ENCODE measurements around the gene EDIL3.

DNA sequence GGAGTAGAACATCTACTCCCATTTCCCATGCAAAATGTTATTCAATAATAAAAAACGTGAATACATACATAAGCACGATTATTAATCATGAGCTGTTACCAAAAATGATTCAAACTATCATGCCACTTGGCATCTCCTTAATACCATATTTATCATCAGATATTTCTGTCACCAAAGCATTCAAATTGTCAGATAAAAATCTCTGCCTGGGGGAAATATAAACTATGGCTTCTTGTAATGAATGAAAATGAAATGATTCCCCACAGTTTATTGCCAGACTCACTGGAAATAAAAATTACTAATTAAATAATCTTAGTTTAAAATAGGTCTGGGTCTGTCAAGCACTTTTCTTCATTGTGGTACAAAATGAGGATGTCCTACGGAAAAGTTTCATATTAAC lies 265.4 kb downstream of the EDIL3 start:
- TF ChIP-seq SIN3A (IDR thresholded peaks at IDR 0.05; ENCODE audit: borderline replicate concordance, insufficient read depth, low read length): no peak
- TF ChIP-seq POLR2AphosphoS5 (IDR thresholded peaks at IDR 0.05; ENCODE audit: low read depth, low read length): no peak
- no peak for TF ChIP-seq TAF1 (IDR thresholded peaks at IDR 0.05; ENCODE audit: borderline replicate concordance, insufficient read depth, low read length)

Data from PFSK-1 (cell line).